Sciatic nerve (tissue), 2 donors: ENCODE measurements around the gene TENM4. TPM values are rescaled to one million over a fixed set of nuclear protein-coding genes. Genes with fewer than 3 reads are reported as not detected.

Experiments used
- ATAC-seq: fragments of 200-7000 bp; cut with Tn5 transposase; one replicate; pipeline ENCODE4 v1.9.1; 2020; ENCODE audit warnings: mild to moderate bottlenecking, moderate library complexity
- DNase-seq: peaks from one replicate; pipeline ENCODE4 v3.0.0-alpha.2; 2020; ENCODE audit warnings: low spot score
- intact Hi-C: fragments of 100-400 bp; cut with DNase I; formaldehyde crosslinking; loops from one replicate; pipeline ENCODE4 v1.14.2; 2022
- total RNA-seq: library from RNA; stranded (reverse); fragmentation: NEBNext Ultra II Directional; extraction: Animal tissue kit (Norgen Biotek cat#: 25700); gene quantifications from one replicate; pipeline ENCODE4 v1.2.1, GENCODE V29; 2021
- donor health status: DM: no; HTN: no; CAD: no.
- donor health status: DM: no; HTN: no; CAD: no.

The TENM4 gene
- total RNA-seq, 1 donor from 2014 or later, result 16.5 TPM

DNA sequence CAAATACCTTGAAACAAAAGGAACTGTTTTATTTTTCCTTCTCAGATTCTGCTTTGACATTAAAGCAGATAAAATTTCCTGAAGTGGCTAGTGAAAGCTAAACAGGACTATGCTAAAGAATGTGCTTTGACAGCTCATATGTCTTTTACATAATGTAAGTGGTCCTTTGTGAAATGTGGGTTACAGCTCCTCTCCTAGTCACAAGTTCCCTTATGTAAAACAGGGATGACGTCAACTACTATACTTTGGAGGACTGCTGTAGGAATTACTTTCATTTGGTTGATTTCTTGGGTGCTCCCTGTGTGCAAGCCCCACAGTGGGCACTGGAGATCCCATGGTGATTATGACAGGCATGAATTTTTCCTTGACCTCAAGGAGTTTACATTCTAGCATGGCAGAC is 649.6 kb downstream of the TENM4 start:
- ATAC-seq (no peak), DNase-seq (no peak)
- intact Hi-C loops, result no loop called here

DNA sequence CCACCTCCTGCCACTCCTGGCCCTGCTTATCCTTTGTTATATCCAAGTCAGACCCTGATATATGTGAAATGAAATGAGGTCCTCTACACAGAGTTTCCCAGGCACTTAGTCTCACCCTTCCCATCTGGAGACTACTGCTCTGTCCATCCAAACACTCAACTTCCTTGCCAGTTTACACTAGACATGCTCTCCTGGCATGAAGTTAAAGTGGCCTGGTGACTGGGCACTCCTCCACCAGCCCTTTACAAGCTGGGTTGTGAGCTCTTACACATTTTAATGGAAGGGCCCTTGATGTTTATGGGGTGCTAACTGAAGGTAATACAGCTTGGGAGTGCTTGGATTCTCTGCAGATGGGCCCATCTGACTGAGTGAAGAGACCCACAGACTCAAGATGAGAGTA is 650.0 kb downstream of the TENM4 start:
- intact Hi-C loops, result no loop called here
- DNase-seq, result no peak

DNA sequence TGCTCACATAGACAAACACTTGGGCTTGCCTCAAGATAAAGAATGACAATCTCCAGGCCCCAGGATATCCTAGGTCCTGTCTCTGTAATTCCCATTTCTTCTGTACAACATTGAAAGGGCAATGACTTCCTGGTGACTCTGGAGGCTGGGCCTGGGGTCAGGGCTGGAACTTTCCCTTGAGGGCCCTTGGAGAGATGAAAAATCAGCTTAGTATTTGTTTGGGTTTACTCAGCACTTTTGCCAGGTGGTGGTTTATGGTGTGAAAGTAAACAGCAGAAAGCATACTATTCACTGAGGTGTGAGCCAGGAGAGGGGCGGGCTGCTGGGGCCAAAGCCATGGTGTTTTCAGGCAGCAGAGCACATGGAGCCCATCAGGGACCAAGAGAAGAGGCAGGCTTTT is 651.5 kb downstream of the TENM4 start:
- no peak for ATAC-seq
- intact Hi-C loops, result no loop called here
- no peak for DNase-seq

More for the DNA sequence above, 650.0 kb downstream of the TENM4 start:
- no peak for ATAC-seq

DNA sequence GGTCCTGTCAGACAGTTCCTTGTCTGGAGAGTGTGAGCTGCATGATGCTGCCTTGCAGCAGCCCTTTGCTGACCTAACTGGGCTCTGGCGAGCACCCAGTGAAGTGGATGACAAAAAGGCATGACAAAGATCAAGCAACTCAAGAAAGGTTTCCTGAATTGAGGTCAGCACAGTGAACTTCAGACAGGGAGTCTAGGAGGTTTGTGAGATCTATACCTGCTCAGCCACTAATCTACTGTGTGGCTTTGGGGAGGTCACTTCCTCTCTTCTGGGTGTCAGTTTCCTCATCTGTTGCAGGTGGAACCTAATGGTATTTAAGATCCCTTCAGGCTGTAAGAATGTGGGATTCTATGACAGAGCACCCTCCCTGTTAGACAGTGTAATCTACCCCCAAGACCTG is 652.3 kb downstream of the TENM4 start:
- DNase-seq (no peak), ATAC-seq (no peak)
- intact Hi-C loops, result no loop called here

DNA sequence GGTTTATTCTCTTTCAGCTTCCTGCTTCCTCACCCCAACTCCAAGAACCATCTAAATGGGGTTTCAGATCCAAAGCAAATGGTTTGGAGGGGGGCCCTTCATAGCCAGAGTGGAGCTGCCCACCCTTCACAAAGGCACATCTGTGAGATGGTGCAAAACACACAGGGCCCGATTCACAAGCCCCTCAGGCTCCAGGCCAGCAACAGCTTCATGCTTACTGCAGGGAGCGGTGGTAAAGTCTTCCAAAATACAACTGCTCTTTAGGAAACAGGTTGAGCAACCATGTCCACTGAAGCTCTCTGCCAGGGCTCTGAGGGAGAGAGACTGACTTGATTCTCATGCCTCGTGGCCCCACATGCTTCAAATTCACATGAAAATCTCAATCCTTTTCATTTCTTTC is 653.1 kb downstream of the TENM4 start:
- ATAC-seq (peak; percentile 77), DNase-seq (no peak)
- intact Hi-C loops, result no loop called here

DNA sequence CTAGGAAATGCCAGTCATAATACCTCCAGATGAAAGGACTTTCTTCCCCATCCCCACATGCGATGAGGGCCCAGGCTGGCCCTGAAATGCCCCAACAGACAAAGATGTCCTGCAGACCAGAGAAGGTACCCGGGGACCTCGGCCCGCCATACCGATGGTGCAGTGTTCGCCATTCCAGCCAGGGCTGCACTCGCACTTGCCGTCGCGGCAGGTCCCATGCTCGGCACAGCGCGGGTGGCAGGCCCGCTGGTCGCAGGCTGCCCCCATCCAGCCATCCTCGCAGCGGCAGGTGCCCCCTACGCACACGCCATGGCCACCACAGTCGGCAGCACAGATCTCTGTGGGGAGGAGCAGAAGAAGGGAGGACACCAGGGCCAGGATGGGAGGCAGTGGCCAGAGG is 654.1 kb downstream of the TENM4 start:
- ATAC-seq (no peak), DNase-seq (no peak)
- intact Hi-C loops, result no loop called here

DNA sequence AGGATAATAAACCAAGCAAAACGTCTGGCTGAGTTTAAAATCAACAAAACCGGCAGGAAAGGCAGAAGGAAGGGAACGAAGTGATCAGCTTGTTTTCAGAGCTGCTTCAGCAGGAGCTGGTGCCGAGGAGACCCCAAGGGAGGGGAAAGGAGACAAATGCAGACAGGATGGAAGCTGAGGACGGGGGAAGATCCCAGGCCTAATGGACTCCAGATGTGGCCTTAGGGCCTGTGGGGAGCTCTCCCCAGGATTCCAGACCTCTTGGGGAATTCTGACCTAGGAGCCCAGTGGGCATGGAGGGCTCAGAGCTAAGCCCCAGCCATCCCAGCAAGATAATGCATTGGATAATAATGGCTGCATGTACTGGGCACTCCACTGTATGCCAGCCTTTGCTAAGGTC is 654.7 kb downstream of the TENM4 start:
- DNase-seq (no peak), ATAC-seq (peak; percentile 29)
- intact Hi-C loops, result no loop called here

DNA sequence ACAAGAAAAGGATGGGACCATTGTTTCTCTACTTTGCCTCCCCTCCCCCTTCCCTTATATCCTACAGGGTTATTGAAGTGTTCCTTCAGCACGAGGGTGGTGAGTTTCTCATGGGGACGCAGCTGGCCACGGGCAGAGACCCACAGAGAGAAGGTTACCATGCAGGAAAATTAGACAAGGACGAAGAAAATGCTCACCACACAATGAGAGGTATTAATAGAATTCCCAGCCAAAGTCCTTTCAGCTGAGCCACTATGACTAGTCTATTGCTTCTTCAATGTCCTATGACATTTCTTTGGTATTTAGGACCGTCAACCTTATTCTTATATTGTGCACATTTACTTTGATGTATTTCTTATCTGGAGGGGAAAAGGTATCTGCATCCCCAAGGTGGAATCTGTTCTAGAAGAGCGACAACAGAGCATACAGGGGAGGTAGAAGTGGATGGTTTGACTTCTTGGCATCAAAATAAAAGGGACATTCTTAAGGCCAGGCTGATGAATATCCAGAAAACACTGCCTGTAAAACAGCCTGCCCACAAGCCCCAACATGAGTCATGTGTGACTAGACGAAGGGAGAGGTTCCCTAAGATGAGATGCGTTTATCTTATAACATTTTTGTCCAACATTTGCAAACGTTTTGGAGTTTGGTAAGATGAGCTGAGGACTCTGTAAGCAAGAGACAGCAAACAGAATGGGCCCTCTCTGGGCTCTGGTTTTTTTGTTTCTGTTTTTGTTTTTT is 656.3 kb downstream of the TENM4 start:
- ATAC-seq, result no peak
- intact Hi-C loops, result no loop called here
- DNase-seq, result no peak

DNA sequence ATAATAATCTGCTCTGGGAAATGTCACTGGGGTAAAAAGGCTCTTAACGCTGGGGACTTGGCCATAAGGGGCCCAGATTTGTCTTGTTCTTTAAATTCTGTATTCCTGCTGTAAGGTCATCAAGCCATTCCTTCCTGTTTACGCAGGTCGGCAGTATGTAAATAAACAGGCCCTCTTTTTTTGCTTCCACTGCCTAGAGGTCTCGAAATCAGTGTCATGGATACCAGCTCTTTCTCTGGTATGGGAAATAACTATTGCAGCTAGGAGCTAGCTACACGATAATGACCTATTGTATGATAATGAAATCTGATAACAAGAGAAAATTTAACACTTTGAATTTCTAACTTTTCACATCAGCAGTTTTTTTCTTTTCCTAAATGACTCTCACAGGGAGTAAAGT is 657.0 kb downstream of the TENM4 start:
- intact Hi-C loops, result no loop called here
- ATAC-seq (no peak), DNase-seq (no peak)

DNA sequence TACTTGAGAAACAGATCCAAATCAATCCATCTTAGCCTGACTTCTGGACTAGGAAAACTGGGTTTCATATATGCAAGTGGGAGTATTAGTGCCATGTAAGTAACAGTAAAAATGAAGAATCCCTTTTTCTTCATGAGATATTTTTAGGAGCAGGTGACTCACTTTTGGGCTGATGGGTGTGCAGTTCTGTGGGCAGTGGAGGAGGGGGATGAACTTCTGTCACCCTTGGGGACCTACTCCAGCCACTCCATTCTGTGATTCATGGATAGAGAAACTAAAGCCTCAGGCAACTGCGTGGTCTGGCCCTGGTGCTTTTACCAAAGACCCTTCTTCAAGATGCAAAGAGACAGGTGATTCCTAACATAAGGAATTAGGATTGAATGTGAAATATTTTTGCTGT is 657.5 kb downstream of the TENM4 start:
- intact Hi-C loops, result no loop called here
- ATAC-seq, result no peak
- DNase-seq, result no peak

DNA sequence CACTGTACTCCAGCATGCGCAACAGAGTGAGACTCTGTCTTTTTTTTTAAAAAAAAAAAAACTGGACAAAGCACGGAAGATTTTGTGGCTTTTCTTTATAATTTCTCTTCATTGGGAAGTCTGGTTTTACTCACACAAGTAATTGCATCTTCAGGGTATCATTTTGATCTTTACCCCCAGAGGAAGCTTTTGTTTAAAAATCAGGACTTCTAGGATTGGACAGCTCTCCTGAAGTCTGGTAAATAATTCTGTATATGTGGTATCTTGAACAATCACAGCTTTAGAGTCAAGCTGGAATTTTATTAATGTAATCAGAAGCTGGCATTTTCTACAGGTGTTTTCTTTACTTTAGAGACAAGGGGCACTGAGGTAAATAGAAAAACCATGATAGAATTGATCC is 658.1 kb downstream of the TENM4 start:
- DNase-seq (no peak), ATAC-seq (no peak)
- intact Hi-C loops, result no loop called here

DNA sequence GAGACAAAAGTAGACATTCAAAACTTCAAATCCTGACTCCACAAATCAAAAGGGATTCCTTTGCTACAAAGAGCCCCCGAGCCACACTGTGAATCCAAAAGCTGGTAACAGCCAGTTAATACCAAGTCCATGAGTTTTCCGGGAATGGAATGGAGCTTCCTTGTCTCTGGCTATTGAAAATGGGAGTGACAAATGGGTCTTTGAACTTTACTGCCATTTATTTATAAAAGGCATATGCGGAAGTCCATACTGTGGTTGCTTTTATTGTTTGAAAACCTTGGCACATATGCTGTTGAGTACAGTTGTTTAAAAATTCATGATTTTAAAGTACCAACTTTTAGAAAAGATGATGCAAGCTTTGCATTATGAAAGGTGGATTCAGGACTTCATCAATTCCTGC is 659.9 kb downstream of the TENM4 start:
- ATAC-seq, result no peak
- intact Hi-C loops, result no loop called here
- no peak for DNase-seq

DNA sequence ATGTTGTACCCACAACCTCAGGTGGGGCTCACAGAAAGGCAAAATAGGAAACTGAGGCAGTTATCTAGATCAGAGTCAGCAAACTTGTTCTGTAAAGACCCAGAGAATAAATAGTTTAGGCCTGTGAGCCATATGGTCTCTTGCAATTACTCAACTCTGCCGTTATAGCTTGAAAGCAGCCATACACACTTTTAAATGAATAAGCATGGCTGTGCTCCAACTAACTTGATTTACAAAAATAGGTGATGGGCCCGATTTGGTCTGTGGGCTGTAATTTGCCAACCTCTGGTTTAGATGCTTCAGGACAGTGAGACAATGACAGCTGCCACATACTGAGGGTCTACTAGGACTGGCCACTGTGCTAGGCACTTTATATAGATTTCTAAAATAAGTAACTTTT is 667.3 kb downstream of the TENM4 start:
- ATAC-seq (no peak), DNase-seq (no peak)
- intact Hi-C loops, result no loop called here

DNA sequence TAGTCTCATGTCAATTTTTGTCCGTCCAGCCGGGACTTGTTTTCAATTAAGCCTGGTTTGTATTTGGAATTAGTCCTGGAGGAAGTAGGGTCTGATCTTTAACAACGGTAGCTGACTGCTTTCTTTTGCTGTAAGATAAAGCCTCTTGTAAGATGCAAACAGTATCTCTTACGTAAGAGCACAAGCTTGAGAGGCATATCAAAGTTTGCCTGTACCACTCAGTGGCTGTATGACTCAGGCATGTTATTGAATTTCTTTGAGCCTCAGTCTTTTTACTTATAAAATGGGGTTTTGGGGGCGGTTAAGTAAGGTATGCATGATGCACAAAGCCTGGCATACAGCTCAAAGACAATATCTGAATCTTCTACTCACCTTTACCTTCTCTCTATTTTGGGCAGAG is 667.8 kb downstream of the TENM4 start:
- intact Hi-C loops, result no loop called here

DNA sequence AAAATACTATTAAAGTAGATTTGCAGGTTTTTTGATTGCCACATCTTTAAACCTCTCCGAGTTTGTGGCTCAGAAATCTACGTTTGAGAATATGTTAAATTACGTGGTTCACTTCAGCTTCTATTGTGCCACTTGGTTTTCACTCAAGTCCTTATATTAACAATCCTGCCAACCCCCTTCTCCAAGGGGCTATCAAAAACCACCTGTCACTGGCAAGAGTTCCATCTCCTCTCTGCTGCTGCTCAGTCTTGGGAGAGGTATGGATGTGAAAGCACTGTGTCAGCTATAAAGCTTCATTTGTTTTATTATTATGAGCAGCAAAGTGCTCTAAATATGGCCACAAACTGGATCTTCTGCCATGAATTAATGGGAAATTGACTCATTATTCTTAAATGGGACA is 668.6 kb downstream of the TENM4 start:
- ATAC-seq (no peak), DNase-seq (no peak)
- intact Hi-C loops, result no loop called here

More for the DNA sequence above, 667.8 kb downstream of the TENM4 start:
- ATAC-seq (no peak), DNase-seq (no peak)

DNA sequence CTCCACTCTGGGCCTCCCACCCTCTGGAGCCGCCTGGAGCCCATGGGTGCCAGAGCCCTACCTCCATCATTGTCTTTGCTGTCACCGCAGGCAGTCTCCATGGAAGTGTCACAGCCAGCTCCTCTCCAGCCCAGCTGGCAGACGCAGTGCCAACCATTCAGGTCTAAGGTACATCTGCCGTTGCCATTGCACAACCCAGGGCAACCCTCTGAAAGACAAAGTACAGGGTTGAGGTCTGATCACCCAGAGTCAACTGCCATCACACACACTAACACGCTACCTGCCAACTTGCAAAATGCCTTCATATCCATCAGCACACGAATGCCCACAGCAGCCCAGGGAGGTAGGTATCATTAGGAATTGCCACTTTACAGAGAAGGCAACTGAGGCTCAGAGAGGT is 669.9 kb downstream of the TENM4 start:
- ATAC-seq (no peak), DNase-seq (no peak)
- intact Hi-C loops, result no loop called here

DNA sequence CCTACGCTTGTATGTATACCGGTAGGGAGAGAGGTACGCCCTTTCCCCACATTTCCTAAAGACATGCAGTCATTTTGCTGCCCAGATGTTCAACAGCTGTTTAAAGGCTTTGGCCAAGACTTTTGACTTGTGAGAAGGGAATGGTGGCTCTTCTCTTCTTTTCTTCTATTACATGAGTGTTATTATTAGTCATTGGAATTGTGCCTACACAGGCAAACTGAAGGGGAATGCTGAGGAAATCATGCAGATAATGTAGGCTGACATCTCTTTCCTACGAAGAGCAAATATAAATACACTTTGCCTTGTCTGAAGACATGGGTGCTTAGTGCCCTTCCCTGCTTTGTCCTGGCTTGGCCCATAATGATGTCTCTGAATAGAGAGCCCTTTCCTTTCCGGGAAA is 671.9 kb downstream of the TENM4 start:
- ATAC-seq (no peak), DNase-seq (no peak)
- intact Hi-C loops, result loop anchor here (10.0 kb wide), 1 partner anchor 1116 kb away; no protein-coding TSS in a partner anchor

DNA sequence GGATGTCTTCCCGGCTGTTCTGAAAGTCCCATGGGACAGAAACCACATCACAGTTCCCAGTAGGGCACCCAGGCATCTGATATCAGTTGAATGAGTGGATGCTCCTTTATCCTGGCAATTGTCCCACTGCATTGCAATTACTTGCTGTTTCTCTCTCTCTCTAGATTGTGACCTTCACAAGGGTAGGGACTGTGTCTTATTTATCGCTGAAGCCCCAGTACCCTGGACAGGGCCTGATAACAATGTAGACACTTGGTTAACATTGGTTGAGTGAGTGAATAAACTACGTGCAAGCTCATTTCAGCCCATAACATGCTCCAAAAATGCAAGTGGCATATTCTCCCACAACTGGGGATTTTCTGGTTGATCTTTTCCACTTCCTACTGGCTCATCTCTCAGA is 672.5 kb downstream of the TENM4 start:
- intact Hi-C loops, result loop anchor here (10.0 kb wide), 1 partner anchor 1116 kb away; no protein-coding TSS in a partner anchor
- ATAC-seq (no peak), DNase-seq (no peak)

DNA sequence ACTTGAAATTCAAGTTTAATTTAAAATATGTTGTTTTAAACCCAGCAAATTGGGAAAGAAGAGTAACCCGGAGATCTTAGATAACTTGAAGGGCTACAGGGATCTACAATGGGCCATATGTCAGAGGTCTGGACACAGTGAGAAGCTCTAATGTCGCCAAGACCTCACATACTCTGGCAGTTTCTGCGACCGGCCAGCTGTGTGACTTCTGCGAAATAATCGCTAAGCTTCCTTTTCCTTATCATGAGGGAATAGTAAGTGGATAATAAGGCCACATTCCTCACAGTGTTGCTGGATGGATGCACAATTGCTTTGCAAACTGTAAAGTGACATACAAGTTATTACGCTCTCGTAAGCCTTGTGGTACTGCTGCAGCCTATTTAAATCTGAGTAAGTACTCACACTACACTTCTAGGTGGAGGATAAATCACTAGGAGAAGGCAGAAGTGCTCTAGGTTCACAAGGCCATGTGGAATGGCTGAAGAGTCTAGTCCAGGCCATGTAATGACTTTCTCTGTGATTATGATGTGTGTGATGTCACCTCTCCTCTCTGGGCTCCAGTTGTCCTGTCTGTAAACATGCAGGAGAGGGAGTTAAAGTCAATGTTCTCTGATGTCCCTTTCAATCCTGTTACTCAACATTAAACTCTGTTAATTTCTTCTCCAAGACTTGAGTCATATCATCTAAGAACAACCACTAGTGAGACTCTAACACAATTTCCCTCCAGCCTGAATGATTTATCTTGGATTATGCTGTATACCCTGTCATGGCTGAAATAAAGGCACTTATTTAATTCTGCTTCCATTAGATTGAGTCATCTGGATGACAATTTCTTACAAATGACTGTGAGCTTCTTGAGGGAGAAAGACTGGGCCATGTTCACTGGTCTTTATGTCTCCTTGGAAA is 673.5 kb downstream of the TENM4 start:
- DNase-seq (no peak), ATAC-seq (no peak)
- intact Hi-C loops, result loop anchor here (10.0 kb wide), 1 partner anchor 1118 kb away; no protein-coding TSS in a partner anchor

DNA sequence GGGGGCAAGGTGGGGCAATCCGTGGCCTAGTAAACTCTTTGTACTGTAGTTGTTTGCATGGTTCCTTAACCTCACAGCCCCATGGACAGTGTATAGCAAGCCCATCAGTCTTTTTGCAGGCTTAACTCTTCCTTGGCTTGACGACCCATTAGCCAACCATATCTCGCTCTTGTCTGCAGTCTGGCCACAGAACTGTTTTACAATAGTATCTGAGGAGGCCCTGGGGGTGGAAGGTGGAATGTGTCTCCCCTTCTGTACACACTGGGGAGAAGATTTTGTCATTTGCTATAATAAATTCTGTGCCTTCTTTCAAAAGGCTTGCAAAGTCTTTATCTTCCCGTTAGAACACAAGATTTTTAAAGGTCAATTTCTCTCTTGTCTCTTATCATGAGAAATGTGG is 675.9 kb downstream of the TENM4 start:
- no peak for DNase-seq
- no peak for ATAC-seq
- intact Hi-C loops, result loop anchor here (10.0 kb wide), 1 partner anchor 1120 kb away; no protein-coding TSS in a partner anchor
